ENCODE results near the gene SLC22A1.
A peak's percentile ranks its signal among the peaks of the same experiment; 100 is the strongest.
"Not testable (repeated sequence)": the region's sequence is repeated elsewhere in the genome, so short reads cannot be mapped to it uniquely, and the experiment has no call there.

SLC22A1 gene

GRCh38 chr6:160121558-160121957 lies at the start of gene SLC22A1:
Gene SLC22A1 (plus strand): TSS chr6:160121815. CDS start chr6:160121936, 121 bp downstream.
- FAIRE-seq = no peak

DNA sequence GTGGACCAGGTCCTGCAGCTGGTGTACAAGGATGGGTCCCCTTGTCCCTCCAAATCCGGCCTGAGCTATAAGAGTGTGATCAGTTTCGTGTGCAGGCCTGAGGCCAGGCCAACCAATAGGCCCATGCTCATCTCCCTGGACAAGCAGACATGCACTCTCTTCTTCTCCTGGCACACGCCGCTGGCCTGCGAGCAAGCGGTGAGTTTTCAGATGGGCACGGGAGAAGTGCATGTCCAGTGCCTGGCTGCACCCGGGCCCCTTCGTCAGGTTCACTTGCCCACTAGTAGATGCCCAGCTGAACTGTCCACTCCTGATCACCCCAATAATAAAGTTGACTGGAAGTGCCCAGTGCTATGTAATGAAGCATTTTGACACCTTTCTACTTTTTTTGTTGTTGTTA lies 48.3 kb upstream of the SLC22A1 start:
- FAIRE-seq = no peak

GRCh38 chr6:160076009-160076408 lies 45.6 kb upstream of the SLC22A1 start:
- no peak for FAIRE-seq

DNA sequence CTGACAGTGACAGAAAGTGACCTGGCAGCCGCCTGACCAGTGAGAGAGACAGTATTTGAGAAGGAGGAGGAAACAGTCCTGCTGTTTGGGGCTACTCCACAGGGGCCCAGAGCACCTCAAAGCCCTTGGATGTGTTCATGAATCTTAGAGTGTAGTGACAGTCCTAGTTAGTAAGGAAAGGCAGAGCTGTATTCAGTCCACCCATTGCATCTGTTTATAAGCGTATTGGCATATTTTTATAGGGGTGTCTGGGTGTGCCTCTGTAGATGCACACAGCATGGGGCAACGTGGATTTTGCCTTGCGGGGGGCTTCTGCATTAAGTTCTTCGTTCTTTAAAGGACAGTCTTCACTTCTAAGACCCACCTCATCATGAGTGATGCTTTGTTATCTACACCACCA lies 44.6 kb upstream of the SLC22A1 start:
- no peak for FAIRE-seq

DNA sequence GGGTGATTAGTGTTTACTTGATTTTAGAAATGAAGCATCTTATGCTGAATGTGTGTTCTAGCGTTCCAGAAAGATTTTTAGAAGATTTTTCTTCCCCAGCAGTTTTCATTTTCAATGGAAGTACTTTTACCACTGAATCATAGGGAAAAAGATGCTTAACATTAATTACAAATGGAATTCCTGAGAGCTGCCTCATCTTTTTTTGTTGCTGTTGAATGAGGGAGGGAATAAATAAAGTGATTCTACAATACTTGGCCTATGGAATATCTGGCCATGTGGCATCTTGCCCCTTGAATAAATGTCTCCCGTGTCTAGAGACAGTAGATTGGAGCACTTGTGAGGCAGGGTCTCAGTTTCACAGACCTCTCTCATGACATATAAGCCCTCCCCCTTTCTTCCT lies 44.1 kb upstream of the SLC22A1 start:
- FAIRE-seq = no peak

- no peak for FAIRE-seq
Measured at GRCh38 chr6:160078883-160079685, 42.5 kb upstream of the SLC22A1 start.

GRCh38 chr6:160079686-160080043 lies 42.0 kb upstream of the SLC22A1 start:
- FAIRE-seq = no peak

DNA sequence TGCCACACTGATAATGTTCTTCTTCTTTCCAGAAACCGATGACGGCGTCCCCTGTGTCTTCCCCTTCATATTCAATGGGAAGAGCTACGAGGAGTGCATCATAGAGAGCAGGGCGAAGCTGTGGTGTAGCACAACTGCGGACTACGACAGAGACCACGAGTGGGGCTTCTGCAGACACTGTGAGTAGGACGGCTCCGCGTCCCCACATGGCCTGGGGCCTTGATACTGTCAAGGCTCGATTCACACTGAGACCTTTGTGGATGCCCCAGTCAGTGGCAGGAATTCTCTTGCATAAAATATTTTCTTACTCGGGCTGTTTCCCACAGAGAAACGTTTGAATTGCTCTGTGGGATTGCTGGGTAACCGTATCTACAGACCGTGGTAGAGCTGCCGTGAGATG lies 41.5 kb upstream of the SLC22A1 start:
- no peak for FAIRE-seq

DNA sequence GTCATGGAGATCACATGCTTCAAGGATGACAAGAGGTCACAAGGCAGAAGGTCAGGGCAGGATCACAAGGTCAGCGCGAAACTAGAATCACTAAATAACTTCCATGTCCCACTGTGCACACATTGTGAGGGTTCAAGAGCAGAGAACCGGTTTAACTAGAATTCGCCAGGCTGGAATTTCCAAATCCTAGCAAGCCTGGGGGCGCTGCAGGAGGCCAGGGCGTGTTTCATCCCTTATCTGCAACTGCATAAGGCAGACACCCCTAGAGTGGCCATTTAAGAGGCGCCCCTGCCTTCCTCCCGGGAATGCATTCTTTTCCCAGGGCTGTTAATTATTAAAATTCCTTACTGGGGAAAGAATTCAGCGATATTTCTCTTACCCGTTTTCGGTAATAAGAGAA lies 40.2 kb upstream of the SLC22A1 start:
- no peak for FAIRE-seq

DNA sequence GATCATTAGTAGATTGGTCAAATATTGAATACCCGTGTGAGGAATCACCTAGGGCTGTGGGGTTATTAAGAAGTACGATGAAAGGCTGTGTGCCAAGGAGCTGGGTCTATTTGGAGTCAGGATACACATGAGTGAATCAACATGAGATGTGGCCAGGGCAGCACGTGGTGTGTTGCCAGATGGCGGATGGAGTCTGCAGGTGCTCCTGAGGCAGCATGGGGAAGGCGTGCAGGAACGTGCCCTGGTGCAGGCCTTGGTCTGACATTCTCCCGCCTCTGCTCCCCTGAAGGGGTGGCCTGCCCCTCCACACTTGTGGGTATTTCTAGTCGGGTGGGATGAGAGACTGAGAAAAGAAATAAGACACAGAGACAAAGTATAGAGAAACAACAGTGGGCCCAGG lies 39.0 kb upstream of the SLC22A1 start:
- no peak for FAIRE-seq

GRCh38 chr6:160084198-160084776 lies 37.3 kb upstream of the SLC22A1 start:
- no peak for FAIRE-seq

DNA sequence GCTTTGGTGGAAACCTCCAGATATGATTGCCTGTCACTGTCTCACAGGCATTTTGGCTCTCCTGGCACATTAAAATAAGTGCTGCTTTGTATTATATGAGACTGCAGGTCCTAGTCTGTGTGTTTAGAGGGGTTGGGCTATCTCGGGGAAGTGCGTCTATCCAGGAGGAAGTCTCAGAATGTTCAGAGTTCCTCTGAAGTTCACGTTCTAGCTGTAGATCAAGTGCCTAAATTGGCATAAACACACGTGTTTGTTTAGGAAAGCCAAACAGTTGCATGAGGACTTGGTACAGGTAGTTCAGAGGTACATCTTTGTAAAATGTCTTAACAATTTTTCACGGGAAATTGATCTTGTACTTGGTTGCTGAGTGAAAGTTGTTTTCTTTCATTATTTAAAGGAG lies 36.4 kb upstream of the SLC22A1 start:
- no peak for FAIRE-seq

DNA sequence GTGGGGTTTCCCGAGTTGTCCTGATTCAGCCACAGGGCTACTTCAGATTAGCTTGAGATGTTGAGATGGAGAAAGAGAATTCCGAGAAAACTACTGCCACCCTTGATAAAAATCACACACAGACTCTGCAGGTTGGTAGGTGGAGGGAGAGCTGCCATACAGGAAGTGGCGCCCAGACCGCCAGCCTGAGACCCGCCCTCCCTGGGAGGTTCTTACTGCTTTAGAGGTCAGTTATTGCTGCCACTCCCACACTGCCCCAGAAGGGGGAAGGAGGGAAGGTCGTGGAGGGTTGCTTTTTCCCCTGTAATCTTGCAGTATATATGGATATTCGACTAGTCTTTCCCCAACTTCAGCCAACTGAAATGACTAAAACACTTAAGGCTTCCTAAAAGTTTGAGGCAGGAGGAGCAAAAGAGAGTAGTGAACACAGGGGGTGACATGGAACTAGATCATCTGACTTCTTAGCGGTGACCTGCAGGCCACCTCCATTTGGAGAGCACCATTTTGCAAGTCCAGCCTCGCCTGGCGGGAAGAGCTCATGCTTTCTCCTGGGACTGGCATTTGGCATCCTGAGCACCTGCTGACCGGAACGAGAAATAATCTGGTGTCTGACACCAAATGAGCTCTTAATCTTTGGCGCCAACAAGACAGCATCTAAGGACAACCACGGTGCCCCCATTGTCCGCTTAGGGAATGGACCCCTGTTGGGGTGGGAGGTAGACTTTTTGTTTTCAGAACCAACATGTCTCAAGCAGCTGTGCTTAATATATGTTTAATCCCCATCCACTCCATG lies 35.7 kb upstream of the SLC22A1 start:
- no peak for FAIRE-seq

GRCh38 chr6:160086754-160087153 lies 34.9 kb upstream of the SLC22A1 start:
- no peak for FAIRE-seq

DNA sequence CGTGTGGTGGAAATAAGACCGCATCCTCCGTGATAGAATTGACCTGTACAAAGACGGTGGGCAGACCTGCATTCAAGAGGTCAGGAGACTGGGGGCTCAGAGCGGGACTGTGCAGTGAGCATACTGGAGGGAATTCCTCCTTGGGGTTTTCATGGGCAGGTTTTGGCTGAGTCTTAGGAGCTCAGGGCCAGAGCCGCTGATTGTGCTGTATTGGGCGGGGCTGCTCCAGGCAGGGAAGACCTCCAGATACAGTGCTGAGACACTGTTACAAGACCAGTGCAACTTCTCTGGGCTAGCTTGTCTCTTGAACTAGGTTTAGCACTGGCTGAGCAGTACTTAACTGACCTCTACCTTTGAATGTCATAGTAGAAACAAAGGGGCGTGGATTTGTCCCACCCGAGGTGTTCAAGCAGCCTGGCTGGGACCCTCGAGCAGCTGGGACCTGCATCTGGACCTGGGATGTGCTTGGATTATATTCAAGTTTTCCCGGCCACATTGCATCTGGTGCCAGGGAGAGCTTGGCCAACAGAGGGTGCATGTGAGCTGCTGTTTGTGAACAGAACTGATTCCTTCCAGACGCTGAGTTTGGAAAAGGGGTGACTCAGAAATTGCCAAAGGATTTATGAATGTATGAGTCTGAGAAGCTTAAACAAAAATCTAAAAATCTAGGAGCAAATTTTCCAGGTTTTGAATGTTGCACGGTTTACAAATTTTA lies 33.4 kb upstream of the SLC22A1 start:
- no peak for FAIRE-seq

DNA sequence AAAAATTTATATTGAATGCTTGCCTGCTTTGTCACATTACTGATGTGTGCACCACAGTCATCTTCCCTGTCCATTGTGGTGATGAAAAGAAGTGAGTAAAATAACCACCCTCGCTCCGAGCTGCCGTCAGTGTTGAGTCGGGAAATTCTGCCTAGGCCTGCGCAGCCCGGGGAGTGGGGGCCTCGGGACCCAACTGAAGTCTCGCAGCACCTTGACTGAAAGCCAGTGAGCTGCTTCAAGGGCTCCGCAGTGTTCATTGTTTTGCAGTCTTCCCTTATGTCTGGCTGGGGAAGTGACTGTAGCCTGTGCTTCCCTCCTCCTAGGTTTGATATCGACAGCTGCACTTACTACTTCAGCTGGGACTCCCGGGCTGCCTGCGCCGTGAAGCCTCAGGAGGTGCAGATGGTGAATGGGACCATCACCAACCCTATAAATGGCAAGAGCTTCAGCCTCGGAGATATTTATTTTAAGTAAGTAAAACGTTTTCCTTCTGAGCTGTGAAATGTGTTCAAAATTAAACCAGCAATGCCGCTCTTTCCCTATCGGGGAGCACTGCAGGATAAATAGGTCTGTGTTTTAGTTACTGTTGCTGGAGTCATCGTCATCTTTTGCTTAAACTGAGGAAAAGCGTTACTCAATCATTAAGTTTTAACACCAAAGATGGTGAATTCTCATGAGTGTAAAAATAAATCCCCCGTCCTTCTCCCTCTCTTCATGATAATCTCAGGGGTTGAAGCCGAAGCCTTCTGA lies 32.7 kb upstream of the SLC22A1 start:
- no peak for FAIRE-seq

DNA sequence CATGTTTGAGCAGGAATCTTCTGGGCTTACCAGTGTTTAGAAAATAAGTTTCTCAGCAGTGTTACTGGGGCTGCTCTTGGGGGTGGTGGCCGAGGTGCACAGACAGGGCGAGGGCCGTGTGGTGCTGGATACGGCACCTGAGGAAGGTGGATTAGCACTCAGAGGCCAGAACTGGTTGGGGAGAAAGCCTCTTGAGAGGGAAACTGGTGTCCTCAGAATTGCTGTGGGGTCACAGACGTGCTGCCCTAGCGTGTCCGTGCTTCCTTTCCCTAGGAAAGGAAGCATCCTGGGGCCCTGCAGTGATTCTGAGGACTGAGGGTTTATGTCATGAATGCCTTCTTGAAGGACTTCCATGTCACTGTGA lies 32.1 kb upstream of the SLC22A1 start:
- no peak for FAIRE-seq

DNA sequence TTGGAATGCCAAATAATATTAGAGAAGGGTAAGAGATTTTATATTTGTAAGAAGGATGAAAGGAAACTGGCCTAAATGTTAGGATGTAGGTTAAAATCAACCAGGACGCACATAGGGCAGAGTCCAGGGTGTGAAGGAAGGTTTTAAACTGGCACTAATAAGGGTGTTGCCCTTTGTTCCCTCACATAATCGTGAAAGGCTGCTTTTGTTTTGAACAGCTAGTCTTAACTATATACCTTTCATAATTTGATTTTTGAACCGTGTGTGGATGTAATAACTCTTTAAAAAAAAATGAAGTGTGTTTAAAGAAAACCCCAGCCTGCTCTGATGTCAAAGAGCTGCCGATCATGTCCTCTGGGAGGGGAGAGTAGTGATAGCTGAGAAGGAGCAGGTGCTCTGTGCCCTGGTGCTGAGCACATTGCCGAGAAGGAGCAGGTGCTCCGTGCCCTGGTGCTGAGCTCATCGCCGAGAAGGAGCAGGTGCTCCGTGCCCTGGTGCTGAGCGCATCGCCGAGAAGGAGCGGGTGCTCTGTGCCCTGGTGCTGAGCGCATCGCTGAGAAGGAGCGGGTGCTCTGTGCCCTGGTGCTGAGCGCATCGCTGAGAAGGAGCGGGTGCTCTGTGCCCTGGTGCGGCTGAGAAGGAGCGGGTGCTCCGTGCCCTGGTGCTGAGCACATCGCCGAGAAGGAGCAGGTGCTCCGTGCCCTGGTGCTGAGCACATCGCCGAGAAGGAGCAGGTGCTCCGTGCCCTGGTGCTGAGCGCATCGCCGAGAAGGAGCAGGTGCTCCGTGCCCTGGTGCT lies 31.0 kb upstream of the SLC22A1 start:
- FAIRE-seq = peak; percentile 61

DNA sequence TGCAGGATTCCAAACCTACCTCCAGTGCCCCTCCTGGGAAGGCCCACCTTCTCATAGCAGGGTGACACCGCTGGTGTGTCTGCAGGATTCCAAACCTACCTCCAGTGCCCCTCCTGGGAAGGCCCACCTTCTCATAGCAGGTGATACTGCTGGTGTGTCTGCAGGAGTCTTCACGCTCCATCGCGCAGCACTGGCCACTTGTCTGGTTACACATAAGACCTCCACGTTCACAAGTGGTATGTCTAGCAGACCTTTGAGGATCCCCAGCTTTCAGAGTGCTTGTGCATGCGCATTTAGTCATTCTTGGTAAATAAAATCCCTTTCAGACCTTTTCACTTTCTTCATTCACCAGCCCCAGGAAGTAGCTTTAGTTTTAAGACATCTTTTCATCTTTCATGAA lies 29.4 kb upstream of the SLC22A1 start:
- FAIRE-seq = not testable (repeated sequence)

DNA sequence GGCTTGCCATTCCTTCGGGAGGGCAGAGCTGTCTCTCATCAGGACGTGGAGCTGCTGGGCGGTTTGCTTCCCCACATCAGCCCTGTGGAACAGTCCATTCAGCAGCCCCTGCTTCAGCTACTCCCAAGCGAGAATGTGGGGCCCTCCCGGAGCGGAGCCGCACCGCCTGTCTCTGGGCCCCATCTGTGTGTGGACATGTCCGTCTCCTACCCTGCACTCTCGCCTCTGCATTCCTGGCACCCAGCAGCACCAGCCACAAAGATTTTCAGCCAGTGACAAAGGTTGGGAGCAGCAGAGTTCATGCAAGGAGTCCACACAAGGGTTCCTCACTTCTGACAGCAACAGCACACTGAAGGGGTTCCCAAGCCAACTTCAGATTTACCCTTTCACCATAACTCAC lies 29.0 kb upstream of the SLC22A1 start:
- FAIRE-seq = no peak

GRCh38 chr6:160093061-160093460 lies 28.6 kb upstream of the SLC22A1 start:
- no peak for FAIRE-seq

DNA sequence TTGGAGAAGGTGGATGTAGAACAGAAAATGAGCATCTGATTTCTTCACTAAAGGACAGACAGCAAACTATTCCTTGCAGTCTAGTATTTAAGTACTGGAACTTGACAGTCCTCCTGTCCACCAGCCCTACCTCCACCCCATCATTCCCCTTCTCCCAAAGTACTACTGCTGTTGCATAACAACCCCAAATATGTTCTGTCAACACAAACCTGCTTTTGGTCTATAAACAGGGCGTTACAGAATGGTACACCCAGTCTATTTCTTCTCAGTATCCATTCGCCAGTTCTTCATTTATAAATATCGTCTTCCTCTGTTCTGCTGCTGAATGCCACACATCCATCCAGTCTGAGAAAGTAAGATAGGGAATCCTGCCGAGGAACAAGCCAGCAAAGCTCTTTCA lies 27.7 kb upstream of the SLC22A1 start:
- no peak for FAIRE-seq

Measured in colon (tissue), 2 donors.